ENCODE measurements around the gene CST6.

Gene CST6

GRCh38 chr11:66048547-66049323 is 36.9 kb downstream of the CST6 start, which contains the start of gene GAL3ST3:
TSS of gene GAL3ST3 (minus strand) at chr11:66049161. CDS start at chr11:66045415, 3,746 bp downstream.
- DNase-seq: no peak

GRCh38 chr11:66050581-66051231 is 38.9 kb downstream of the CST6 start:
- DNase-seq: no peak

GRCh38 chr11:66051371-66051765 is 39.6 kb downstream of the CST6 start:
- DNase-seq: no peak

- DNase-seq: peak; percentile 95 to 97
Observed at GRCh38 chr11:66051766-66052663, 40.2 kb downstream of the CST6 start, which contains the start of gene SF3B2. TSS of gene SF3B2 (plus strand) at chr11:66052364. CDS start at chr11:66052385, 21 bp downstream.

- no peak for DNase-seq
Observed at GRCh38 chr11:66052664-66052982, 40.8 kb downstream of the CST6 start.

GRCh38 chr11:66055021-66055420 is 43.2 kb downstream of the CST6 start:
- no peak for DNase-seq

- DNase-seq: no peak
Observed at GRCh38 chr11:66056501-66056900, 44.7 kb downstream of the CST6 start.

GRCh38 chr11:66059966-66060680 is 48.3 kb downstream of the CST6 start:
- DNase-seq: no peak

GRCh38 chr11:66061268-66061667 is 49.5 kb downstream of the CST6 start:
- no peak for DNase-seq

- DNase-seq: no peak
Observed at GRCh38 chr11:66062408-66062807, 50.6 kb downstream of the CST6 start.

Measured in activated CD4-positive, alpha-beta T cell treated with anti-CD3 and anti-CD28 coated beads, Interleukin-2, amount 50 U/mL, for 48 hours (primary cell).